Panc1 (cell line): ENCODE results near the gene CLSTN3. TPM values are rescaled to one million over a fixed set of nuclear protein-coding genes. Genes with fewer than 3 reads are reported as not detected.

ENCODE experiments used
- ATAC-seq: fragments of 200-7000 bp; cut with Tn5 transposase; 2 replicates; pipeline ENCODE4 v1.9.1; 2020; ENCODE audit warnings: mild to moderate bottlenecking, moderate library complexity
- BruUV-seq: library from RNA; stranded (reverse); fragments of 400-500 nt; replicated peaks from 2 replicates; lab custom pipeline; 2021; lab: Mats Ljungman, UMichigan
- CTCF ChIA-PET: fragments of 300-600 bp; sonication (Branson Sonifier 250); formaldehyde crosslinking; loops from one replicate; lab custom pipeline; 2022; ENCODE audit warnings: antibody characterized with exemption; lab: Charles Lee
- POLR2A ChIA-PET: fragments of 300-600 bp; sonication (Branson Sonifier 250); formaldehyde crosslinking; loops from one replicate; lab custom pipeline; 2022; ENCODE audit warnings: antibody characterized with exemption; lab: Charles Lee
- DNase-seq: peaks from one replicate; pipeline ENCODE4 v3.0.0-alpha.2; 2010; ENCODE audit warnings: low read depth, low spot score
- H3K27ac ChIP-seq: 2 replicates; pipeline ENCODE4 v1.5.1; 2011; ENCODE audit warnings: mild to moderate bottlenecking, low read length, inconsistent platforms
- H3K27me3 ChIP-seq: fragments of 200-500 bp; sonication (Bioruptor generic); 2 replicates; pipeline ENCODE4 v1.6.0; 2014; ENCODE audit warnings: low read length, inconsistent platforms; ENCODE audit not compliant: control insufficient read depth, insufficient read depth
- H3K36me3 ChIP-seq: fragments of 200-500 bp; sonication (Bioruptor generic); 2 replicates; pipeline ENCODE4 v1.5.1; 2014; ENCODE audit warnings: inconsistent platforms, mild to moderate bottlenecking, low read length, moderate library complexity; ENCODE audit not compliant: control insufficient read depth, insufficient read depth
- H3K4me1 ChIP-seq: 2 replicates; pipeline ENCODE4 v1.5.1; 2011; ENCODE audit warnings: inconsistent platforms, mild to moderate bottlenecking, low read length, moderate library complexity; ENCODE audit not compliant: control insufficient read depth, insufficient read depth
- H3K4me3 ChIP-seq, 2 experiments: 2 replicates each; pipeline ENCODE4 v1.5.1; 2011 to 2012; ENCODE audit warnings: low read depth in 2 of 2, low read length in 2 of 2, mild to moderate bottlenecking in 2 of 2, inconsistent platforms in 1 of 2, moderate library complexity in 1 of 2
- H3K9me3 ChIP-seq: fragments of 200-500 bp; sonication (Bioruptor generic); 2 replicates; pipeline ENCODE4 v1.5.1; 2014; ENCODE audit warnings: low read depth, mild to moderate bottlenecking, inconsistent platforms, low read length, moderate library complexity; ENCODE audit not compliant: control insufficient read depth, insufficient read depth
- CTCF ChIP-seq: fragments of 450-650 bp; IDR thresholded peaks from 2 replicates; pipeline ENCODE4 v1.5.1; 2017; ENCODE audit warnings: mild to moderate bottlenecking
- POLR2AphosphoS5 ChIP-seq: IDR thresholded peaks from 2 replicates; pipeline ENCODE4 v1.6.1; 2012; ENCODE audit warnings: mild to moderate bottlenecking, low read depth, low read length, moderate library complexity
- REST ChIP-seq, 2 experiments: IDR thresholded peaks; 2 replicates each; pipeline ENCODE4 v1.6.1; 2011 to 2012; ENCODE audit warnings: low read depth in 2 of 2, control low read depth in 1 of 2, low read length in 1 of 2, mild to moderate bottlenecking in 1 of 2, moderate library complexity in 1 of 2; ENCODE audit not compliant: insufficient read depth in 1 of 2
- SIN3A ChIP-seq: IDR thresholded peaks from 2 replicates; pipeline ENCODE4 v1.6.1; 2012; ENCODE audit warnings: low read depth, mild to moderate bottlenecking, low read length, moderate library complexity, borderline replicate concordance; ENCODE audit not compliant: insufficient read depth
- TCF7L2 ChIP-seq: IDR thresholded peaks from 2 replicates; pipeline ENCODE4 v1.6.1; 2011; ENCODE audit warnings: mild to moderate bottlenecking, low read depth, low read length, inconsistent platforms
- in situ Hi-C: cut with HindIII; loops from 2 replicates; pipeline ENCODE4 v1.10.0; 2016; ENCODE audit warnings: low sequenced_read_pairs, low pct_unique_long_range_greater_than_20kb
- intact Hi-C: fragments of 100-400 bp; cut with micrococcal nuclease; formaldehyde crosslinking; loops from one replicate; pipeline ENCODE4 v1.10.0; 2022; ENCODE audit not compliant: unreplicated experiment
- total RNA-seq: library from RNA; stranded (reverse); gene quantifications from one replicate; pipeline ENCODE4 v1.2.1, GENCODE V29; 2021; ENCODE audit not compliant: unreplicated experiment

Gene CLSTN3
- total RNA-seq, 1 experiment from 2014 or later: 5.9 TPM

- Histone ChIP-seq H3K4me3 (no peak overlapping the region), H3K27me3 (no peaks in the 10 kb centered on the region), H3K4me1 (no peaks in the 10 kb centered on the region), H3K27ac (no peak overlapping the region), H3K36me3 (no peaks in the 10 kb centered on the region), H3K9me3 (no peaks in the 10 kb centered on the region)
- no TSS peak for BruUV-seq
- no peak for DNase-seq
- in situ Hi-C loops: no loop called here
- intact Hi-C loops: no loop called here
- POLR2A ChIA-PET: no interaction called here
- TF ChIP-seq SIN3A (no peak), REST (IDR thresholded peaks at IDR 0.05; ENCODE audit: insufficient read depth in 1 of 2, low read depth in 2 of 2, low read length in 1 of 2) (no peak), POLR2AphosphoS5 (no peak), TCF7L2 (no peak), CTCF (no peak)
- CTCF ChIA-PET: no interaction called here
- no peak for ATAC-seq
Observed at GRCh38 chr12:7155471-7156034, 25.4 kb downstream of the CLSTN3 start.

GRCh38 chr12:7156259-7157197 is 26.4 kb downstream of the CLSTN3 start:
- BruUV-seq: no TSS peak

More at GRCh38 chr12:7156259-7157197, 26.4 kb downstream of the CLSTN3 start:
- in situ Hi-C loops (no loop called here), intact Hi-C loops (no loop called here)
- ChIA-PET POLR2A (no interaction called here), CTCF (no interaction called here)
- TF ChIP-seq POLR2AphosphoS5 (no peak), CTCF (no peak), REST (IDR thresholded peaks at IDR 0.05; ENCODE audit: insufficient read depth in 1 of 2, low read depth in 2 of 2, low read length in 1 of 2) (no peak), TCF7L2 (no peak)
- no peak overlapping the region for H3K27ac ChIP-seq
- H3K4me3 ChIP-seq: no peak overlapping the region
- no peaks in the 10 kb centered on the region for H3K4me1 ChIP-seq
- no peaks in the 10 kb centered on the region for H3K9me3 ChIP-seq
- no peak for DNase-seq
- no peaks in the 10 kb centered on the region for H3K27me3 ChIP-seq
- no peaks in the 10 kb centered on the region for H3K36me3 ChIP-seq
- ATAC-seq: no peak
